Measurements from ENCODE around the gene ADGRG3.

- no peak for TF ChIP-seq CTCF (IDR thresholded peaks at IDR 0.05)
- TF ChIP-seq EP300 (IDR thresholded peaks at IDR 0.05), result no peak
- no peak for TF ChIP-seq POLR2AphosphoS5 (IDR thresholded peaks at IDR 0.05)
Measured at GRCh38 chr16:57724531-57724930, 56.4 kb downstream of the ADGRG3 start.

Measured in stomach (tissue), 4 donors.